Keratinocyte (primary cell): ENCODE results near the gene PTPN14.

Source experiments
- CTCF ChIP-seq, 3 experiments: IDR thresholded peaks in 1 of 3; conservative IDR thresholded peaks in 1 of 3; optimal IDR thresholded peaks in 1 of 3; 2 replicates in 2 of 3; 3 replicates in 1 of 3; pipeline versions ENCODE3 to v1.5.1; 2011; ENCODE audit warnings: low read length in 3 of 3, mild to moderate bottlenecking in 3 of 3, moderate library complexity in 2 of 3, control low read depth in 1 of 3, inconsistent platforms in 1 of 3; ENCODE audit not compliant: insufficient read depth in 2 of 3; ENCODE audit errors: extremely low read depth in 1 of 3
- EZH2 ChIP-seq: IDR thresholded peaks from one replicate; pipeline ENCODE4 v1.6.1; 2012; ENCODE audit warnings: inconsistent platforms, mild to moderate bottlenecking, low read length, moderate library complexity

GRCh38 chr1:214504330-214504729 lies 47.1 kb downstream of the PTPN14 start:
- no peak for TF ChIP-seq CTCF (optimal IDR thresholded peaks at IDR 0.05 in 1 of 3, IDR thresholded peaks at IDR 0.05 in 1 of 3, conservative IDR thresholded peaks at IDR 0.05 in 1 of 3; ENCODE audit: extremely low read depth in 1 of 3, insufficient read depth in 2 of 3, low read length in 3 of 3)
- no peak for TF ChIP-seq EZH2
